SK-N-SH (cell line): Measurements from ENCODE around the gene TNFAIP2.

Source experiments
- IRF3 ChIP-seq: fragments of 150-350 bp; IDR thresholded peaks from 2 replicates; pipeline ENCODE4 v1.6.1; 2016; ENCODE audit warnings: mild to moderate bottlenecking, low read depth, low read length
- JUND ChIP-seq: IDR thresholded peaks from 2 replicates; pipeline ENCODE4 v1.4.0; 2012
- NFIC ChIP-seq: IDR thresholded peaks from 2 replicates; pipeline ENCODE4 v1.4.0; 2012; ENCODE audit warnings: borderline replicate concordance
- POLR2AphosphoS5 ChIP-seq: IDR thresholded peaks from 2 replicates; pipeline ENCODE4 v1.6.1; 2012; ENCODE audit warnings: low read depth, low read length
- SMC3 ChIP-seq: IDR thresholded peaks from 2 replicates; pipeline ENCODE4 v1.6.1; 2012; ENCODE audit warnings: low read depth, low read length, improper control_type of control experiment
- TF ChIP-seq, protein P1 (sequence below): fragments of 200-600 bp; sonication (generic); IDR thresholded peaks from 2 replicates; pipeline ENCODE4 v1.6.1; 2017; ENCODE audit warnings: antibody characterized with exemption, mild to moderate bottlenecking, moderate library complexity
- TF ChIP-seq, protein P2 (sequence below): IDR thresholded peaks from 2 replicates; pipeline ENCODE4 v1.6.1; 2012; ENCODE audit warnings: mild to moderate bottlenecking, low read depth, low read length, moderate library complexity

- TF ChIP-seq NFIC (no peak), SMC3 (no peak), POLR2AphosphoS5 (no peak), IRF3 (no peak), JUND (no peak)
- TF ChIP-seq, protein P1, sequence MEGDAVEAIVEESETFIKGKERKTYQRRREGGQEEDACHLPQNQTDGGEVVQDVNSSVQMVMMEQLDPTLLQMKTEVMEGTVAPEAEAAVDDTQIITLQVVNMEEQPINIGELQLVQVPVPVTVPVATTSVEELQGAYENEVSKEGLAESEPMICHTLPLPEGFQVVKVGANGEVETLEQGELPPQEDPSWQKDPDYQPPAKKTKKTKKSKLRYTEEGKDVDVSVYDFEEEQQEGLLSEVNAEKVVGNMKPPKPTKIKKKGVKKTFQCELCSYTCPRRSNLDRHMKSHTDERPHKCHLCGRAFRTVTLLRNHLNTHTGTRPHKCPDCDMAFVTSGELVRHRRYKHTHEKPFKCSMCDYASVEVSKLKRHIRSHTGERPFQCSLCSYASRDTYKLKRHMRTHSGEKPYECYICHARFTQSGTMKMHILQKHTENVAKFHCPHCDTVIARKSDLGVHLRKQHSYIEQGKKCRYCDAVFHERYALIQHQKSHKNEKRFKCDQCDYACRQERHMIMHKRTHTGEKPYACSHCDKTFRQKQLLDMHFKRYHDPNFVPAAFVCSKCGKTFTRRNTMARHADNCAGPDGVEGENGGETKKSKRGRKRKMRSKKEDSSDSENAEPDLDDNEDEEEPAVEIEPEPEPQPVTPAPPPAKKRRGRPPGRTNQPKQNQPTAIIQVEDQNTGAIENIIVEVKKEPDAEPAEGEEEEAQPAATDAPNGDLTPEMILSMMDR = no peak
- TF ChIP-seq, protein P2, sequence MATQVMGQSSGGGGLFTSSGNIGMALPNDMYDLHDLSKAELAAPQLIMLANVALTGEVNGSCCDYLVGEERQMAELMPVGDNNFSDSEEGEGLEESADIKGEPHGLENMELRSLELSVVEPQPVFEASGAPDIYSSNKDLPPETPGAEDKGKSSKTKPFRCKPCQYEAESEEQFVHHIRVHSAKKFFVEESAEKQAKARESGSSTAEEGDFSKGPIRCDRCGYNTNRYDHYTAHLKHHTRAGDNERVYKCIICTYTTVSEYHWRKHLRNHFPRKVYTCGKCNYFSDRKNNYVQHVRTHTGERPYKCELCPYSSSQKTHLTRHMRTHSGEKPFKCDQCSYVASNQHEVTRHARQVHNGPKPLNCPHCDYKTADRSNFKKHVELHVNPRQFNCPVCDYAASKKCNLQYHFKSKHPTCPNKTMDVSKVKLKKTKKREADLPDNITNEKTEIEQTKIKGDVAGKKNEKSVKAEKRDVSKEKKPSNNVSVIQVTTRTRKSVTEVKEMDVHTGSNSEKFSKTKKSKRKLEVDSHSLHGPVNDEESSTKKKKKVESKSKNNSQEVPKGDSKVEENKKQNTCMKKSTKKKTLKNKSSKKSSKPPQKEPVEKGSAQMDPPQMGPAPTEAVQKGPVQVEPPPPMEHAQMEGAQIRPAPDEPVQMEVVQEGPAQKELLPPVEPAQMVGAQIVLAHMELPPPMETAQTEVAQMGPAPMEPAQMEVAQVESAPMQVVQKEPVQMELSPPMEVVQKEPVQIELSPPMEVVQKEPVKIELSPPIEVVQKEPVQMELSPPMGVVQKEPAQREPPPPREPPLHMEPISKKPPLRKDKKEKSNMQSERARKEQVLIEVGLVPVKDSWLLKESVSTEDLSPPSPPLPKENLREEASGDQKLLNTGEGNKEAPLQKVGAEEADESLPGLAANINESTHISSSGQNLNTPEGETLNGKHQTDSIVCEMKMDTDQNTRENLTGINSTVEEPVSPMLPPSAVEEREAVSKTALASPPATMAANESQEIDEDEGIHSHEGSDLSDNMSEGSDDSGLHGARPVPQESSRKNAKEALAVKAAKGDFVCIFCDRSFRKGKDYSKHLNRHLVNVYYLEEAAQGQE = no peak
Measured at GRCh38 chr14:103178521-103178920, 55.3 kb downstream of the TNFAIP2 start.
